Peyer's patch (tissue), 4 donors: Measurements from ENCODE around the gene NKTR.

Experiments used
- CTCF ChIP-seq, 6 experiments: fragments of 450-650 bp in 4 of 6; fragments of 200-600 bp in 2 of 6; sonication (generic) in 1 of 6; IDR thresholded peaks; one replicate each; pipeline ENCODE4 v1.5.1; 2017 to 2019; ENCODE audit warnings: antibody characterized with exemption in 6 of 6, mild to moderate bottlenecking in 3 of 6, moderate library complexity in 1 of 6
- POLR2A ChIP-seq, 2 donors: fragments of 450-650 bp; IDR thresholded peaks; one replicate each; pipeline ENCODE4 v1.5.1; 2017; ENCODE audit warnings: antibody characterized with exemption in 2 of 2, mild to moderate bottlenecking in 2 of 2, moderate library complexity in 2 of 2

GRCh38 chr3:42654331-42655201, 54.1 kb downstream of the NKTR start:
- TF ChIP-seq POLR2A (IDR thresholded peaks at IDR 0.05) (no peak), CTCF (IDR thresholded peaks at IDR 0.05) (no peak)
